SK-N-MC (cell line): ENCODE data around the gene MLLT3.

Experiments
- EZH2 ChIP-seq: fragments of 200-600 bp; sonication (generic); IDR thresholded peaks from one replicate; pipeline ENCODE4 v1.6.1; 2017; ENCODE audit warnings: antibody characterized with exemption
- FOXP2 ChIP-seq: optimal IDR thresholded peaks from 2 replicates; pipeline ENCODE3; 2011; ENCODE audit warnings: mild to moderate bottlenecking, moderate library complexity; ENCODE audit not compliant: insufficient read depth; ENCODE audit errors: extremely low read length, control extremely low read depth
- POLR2AphosphoS5 ChIP-seq: IDR thresholded peaks from 2 replicates; pipeline ENCODE4 v1.6.1; 2012; ENCODE audit warnings: mild to moderate bottlenecking, low read depth, low read length, borderline replicate concordance

DNA sequence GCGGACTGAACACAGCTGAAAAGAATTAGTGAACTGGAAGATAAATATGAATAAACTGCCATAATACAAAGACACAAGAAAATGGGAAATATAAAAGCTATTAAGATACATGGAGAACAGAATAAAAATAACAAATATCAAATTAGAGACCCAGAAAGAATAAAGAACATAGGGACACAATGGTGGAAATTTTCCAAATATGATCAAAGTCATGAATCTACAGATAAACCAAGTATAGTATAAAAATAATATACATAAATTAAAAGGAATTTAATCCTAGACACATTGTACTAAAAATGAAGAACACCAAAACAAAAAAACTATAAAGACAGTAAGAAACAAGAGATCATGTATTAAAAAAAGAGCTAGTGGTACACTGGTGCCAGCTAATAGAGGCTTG is 194.9 kb downstream of the MLLT3 start:
- TF ChIP-seq POLR2AphosphoS5 = no peak
- TF ChIP-seq EZH2 = no peak
- TF ChIP-seq FOXP2 = no peak
